Pericardium fibroblast (primary cell): Measurements from ENCODE around the gene OR52L1. TPM values are rescaled to one million over a fixed set of nuclear protein-coding genes. Genes with fewer than 3 reads are reported as not detected.

Source experiments
- total RNA-seq: library from RNA; depleted of rRNA; stranded (reverse); fragments of >200 nt; gene quantifications from 2 replicates; pipeline ENCODE4 v1.2.3, GENCODE V29; 2015

The OR52L1 gene
- not detected in 2 replicates for total RNA-seq

DNA sequence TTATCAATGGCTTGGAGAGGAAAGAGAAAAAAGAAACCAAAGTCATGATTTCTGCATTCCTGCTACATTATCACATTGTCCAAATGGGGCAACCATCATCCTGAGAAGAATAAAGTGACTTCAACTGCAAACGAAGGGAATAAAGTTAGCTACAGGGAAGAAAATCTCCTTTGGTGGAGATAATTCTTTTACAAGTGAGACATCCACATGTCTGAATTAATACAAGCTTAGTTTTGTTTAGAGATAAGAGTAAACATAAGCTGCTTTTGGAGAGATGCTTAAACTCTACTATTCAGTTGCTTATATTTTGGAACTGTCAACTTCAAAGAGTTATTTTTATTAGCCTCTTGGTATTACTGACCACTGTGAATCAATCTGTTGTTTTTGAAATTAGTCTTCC lies at the start of gene OR52L1:
Gene OR52L1, minus strand, starts transcription at position 101 of the 400 bp plus-strand sequence. Its CDS starts 55 bp downstream, at position 46.

GRCh38 chr11:6030708-6031405 lies 44.1 kb upstream of the OR52L1 start, which contains the start of gene OR56A1:
Gene OR56A1 (minus strand): TSS chr11:6030758. CDS start chr11:6027692, 3,066 bp downstream.

DNA sequence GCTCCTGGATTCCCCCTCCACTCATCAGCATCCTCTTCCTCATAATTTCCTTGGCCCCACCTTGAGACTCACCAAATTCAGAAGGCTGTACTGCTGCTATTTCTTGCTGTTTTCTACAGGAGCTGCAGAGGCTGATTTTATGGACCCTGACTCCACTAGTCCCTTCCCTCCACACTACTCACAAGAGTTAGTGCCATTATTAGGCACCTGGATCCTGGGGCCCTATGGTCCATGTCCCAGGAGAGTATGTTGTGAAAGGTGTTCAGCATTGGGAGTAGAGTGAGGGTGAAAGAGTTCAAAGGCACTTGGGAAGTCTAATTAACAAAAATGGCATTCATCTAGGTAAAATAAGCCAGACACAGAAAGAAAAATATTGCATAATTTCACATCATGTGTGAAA lies 20.1 kb upstream of the OR52L1 start, which contains the start of gene OR56A4:
Gene OR56A4, minus strand, starts transcription at position 101 of the 400 bp plus-strand sequence. CDS start 3,954 bp downstream, outside the sequence.

GRCh38 chr11:5968394-5968793 lies 18.4 kb downstream of the OR52L1 start, which contains the start of gene OR56A5:
Gene OR56A5 (minus strand): TSS chr11:5968494. CDS start chr11:5968494, 0 bp downstream.

GRCh38 chr11:5941951-5942350 lies 44.8 kb downstream of the OR52L1 start, which contains the start of gene OR56A3:
Gene OR56A3 (plus strand): TSS chr11:5942251. CDS start chr11:5947347, 5,096 bp downstream.

Other genes starting within 250 kb of the OR52L1 start
- not detected in 2 replicates for gene OR52N4, start 232.7 kb downstream of the OR52L1 start, total RNA-seq
- gene OR52N5, start 203.6 kb downstream of the OR52L1 start, total RNA-seq, result not detected in 2 replicates
- gene OR52N1, start 195.7 kb downstream of the OR52L1 start, total RNA-seq, result not detected in 2 replicates
- gene OR52N2, start 178.1 kb downstream of the OR52L1 start, total RNA-seq, result not detected in 2 replicates
- gene OR52E6, start 145.1 kb downstream of the OR52L1 start, total RNA-seq, result not detected in 2 replicates
- not detected in 2 replicates for gene OR52E8, start 129.3 kb downstream of the OR52L1 start, total RNA-seq
- not detected in 2 replicates for gene OR52E4, start 106.4 kb downstream of the OR52L1 start, total RNA-seq
- gene OR52E5, start 93.8 kb downstream of the OR52L1 start, total RNA-seq, result not detected in 2 replicates
- gene OR56A3, start 44.7 kb downstream of the OR52L1 start, total RNA-seq, result not detected in 2 replicates
- gene OR56A5, start 18.5 kb downstream of the OR52L1 start, total RNA-seq, result not detected in 2 replicates
- not detected in 2 replicates for gene OR56A4, start 20.0 kb upstream of the OR52L1 start, total RNA-seq
- not detected in 2 replicates for gene OR56A1, start 43.8 kb upstream of the OR52L1 start, total RNA-seq
- gene OR56B4, start 120.7 kb upstream of the OR52L1 start, total RNA-seq, result not detected in 2 replicates
- gene OR52B2, start 183.3 kb upstream of the OR52L1 start, total RNA-seq, result not detected in 2 replicates
- gene OR52W1, start 212.2 kb upstream of the OR52L1 start, total RNA-seq, result not detected in 2 replicates
- gene C11orf42, start 218.6 kb upstream of the OR52L1 start, total RNA-seq, result not detected in 2 replicates
- 12.1 and 13.3 TPM in 2 replicates for gene FHIP1B, start 247.7 kb upstream of the OR52L1 start, total RNA-seq